ENCODE data around the gene CPVL. TPM values are rescaled to one million over a fixed set of nuclear protein-coding genes. Genes with fewer than 3 reads are reported as not detected.

CPVL gene
- total and polyA plus RNA-seq, 2 of the 8 experiments (the other 6 are each of a cell fraction or from before 2014, with no cell fraction given) = 40.0 to 55.0 TPM

- H2BK15ac ChIP-seq (ENCODE audit: low read length) = no peak overlapping the region
- H3K9me3 ChIP-seq (ENCODE audit: insufficient read depth in 2 of 2, low read depth in 1 of 2, low read length in 1 of 2) = no peaks in the 10 kb centered on the region
- H2BK12ac ChIP-seq (ENCODE audit: low read depth, low read length) = no peak overlapping the region
- no peaks in the 10 kb centered on the region for H3K27me3 ChIP-seq (replicated peaks in 1 of 4; ENCODE audit: control insufficient read depth in 3 of 4, extremely low read depth in 1 of 4, insufficient read depth in 3 of 4, low read length in 3 of 4)
- no peak overlapping the region for H2AK5ac ChIP-seq (ENCODE audit: low read depth, low read length)
- H3K79me1 ChIP-seq (ENCODE audit: low read depth, low read length) = no peaks in the 10 kb centered on the region
- H2AFZ ChIP-seq (ENCODE audit: low read length) = no peak overlapping the region
- FAIRE-seq (no peak), DNase-seq (ENCODE audit: low read depth in 1 of 2, low spot score in 2 of 2) (no peak)
- H3K23me2 ChIP-seq (ENCODE audit: low read depth, low read length) = no peaks in the 10 kb centered on the region
- H4K8ac ChIP-seq (ENCODE audit: extremely low read depth, insufficient read depth, low read length) = no peak overlapping the region
- no peaks in the 10 kb centered on the region; a peak in 1 of 7 replicates for H3K4me1 ChIP-seq (replicated peaks in 1 of 4; ENCODE audit: control insufficient read depth in 3 of 4, insufficient read depth in 4 of 4, low read length in 3 of 4)
- no peak overlapping the region for H2BK5ac ChIP-seq (ENCODE audit: low read depth, low read length)
- no peak overlapping the region for H3K18ac ChIP-seq (ENCODE audit: extremely low read depth, low read length)
- H3K27ac ChIP-seq (ENCODE audit: low read depth, low read length) = no peak overlapping the region
- H4K91ac ChIP-seq (replicated peaks; ENCODE audit: insufficient read length, low read length) = no peak overlapping the region
- POLR2A ChIA-PET (ENCODE audit: partially characterized antibody) = no interaction called here
- no peak overlapping the region for H3K56ac ChIP-seq (replicated peaks; ENCODE audit: insufficient read length, low read depth, low read length)
- no peak overlapping the region for H3K4ac ChIP-seq (replicated peaks; ENCODE audit: insufficient read length, low read depth, low read length)
- H4K5ac ChIP-seq (ENCODE audit: insufficient read length, low read depth, low read length) = no peak overlapping the region
- no peaks in the 10 kb centered on the region for H4K20me1 ChIP-seq (replicated peaks in 1 of 2; ENCODE audit: control insufficient read depth in 1 of 2, insufficient read depth in 2 of 2, low read length in 2 of 2)
- no peak overlapping the region for H2BK120ac ChIP-seq (replicated peaks; ENCODE audit: low read depth, low read length)
- CTCF ChIA-PET (ENCODE audit: partially characterized antibody) = interaction anchor here (1.1 to 1.4 kb wide), 5 partner anchors 11 to 91 kb away, joined by 3 to 6 read pairs (median 3); no protein-coding TSS in a partner anchor
- no peaks in the 10 kb centered on the region for H3K79me2 ChIP-seq (ENCODE audit: control insufficient read depth in 1 of 2, insufficient read depth in 2 of 2, low read length in 2 of 2)
- H3K4me2 ChIP-seq (ENCODE audit: insufficient read depth in 1 of 2, low read depth in 2 of 2, low read length in 2 of 2) = no peak overlapping the region
- H3K4me3 ChIP-seq (ENCODE audit: extremely low read depth in 1 of 4, insufficient read depth in 2 of 4, low read depth in 3 of 4, low read length in 4 of 4) = no peak overlapping the region
- H3K9ac ChIP-seq (replicated peaks in 1 of 4; ENCODE audit: extremely low read depth in 1 of 4, low read depth in 3 of 4, low read length in 3 of 4) = no peak overlapping the region
- WGBS, 2 experiments (ENCODE audit: extremely low coverage in 1 of 2, insufficient coverage in 1 of 2, insufficient read length in 1 of 2, insufficient replicate concordance in 2 of 2, low coverage in 1 of 2, low lambda C conversion rate in 2 of 2, missing lambda C conversion rate in 1 of 2) = 93% methylated on average over 1 of the region's 1 CpG; no CpG with 5 or more reads in 1 of the 2 experiments
- no peaks in the 10 kb centered on the region for H3K36me3 ChIP-seq (ENCODE audit: control insufficient read depth in 2 of 4, insufficient read depth in 4 of 4, low read length in 3 of 4)
- no peak overlapping the region for H3K14ac ChIP-seq (ENCODE audit: insufficient read length)
- no peak overlapping the region for H2BK20ac ChIP-seq (ENCODE audit: low read length)
- H3K23ac ChIP-seq (ENCODE audit: insufficient read length) = no peak overlapping the region
- TF ChIP-seq POU5F1 (IDR thresholded peaks at IDR 0.05; ENCODE audit: low read depth, low read length) (no peak), JUN (IDR thresholded peaks at IDR 0.05; ENCODE audit: low read depth, low read length) (no peak), EGR1 (IDR thresholded peaks at IDR 0.05; ENCODE audit: borderline replicate concordance, low read depth, low read length) (no peak), KDM4A (IDR thresholded peaks at IDR 0.05; ENCODE audit: low read depth, low read length, severe bottlenecking) (no peak), SP2 (IDR thresholded peaks at IDR 0.05; ENCODE audit: low read length) (no peak), NANOG (IDR thresholded peaks at IDR 0.05; ENCODE audit: insufficient read depth, low read depth, low read length, poor library complexity, severe bottlenecking) (no peak), CTBP2 (IDR thresholded peaks at IDR 0.05; ENCODE audit: borderline replicate concordance, insufficient read depth, insufficient read length, low read length) (no peak), CHD2 (IDR thresholded peaks at IDR 0.05; ENCODE audit: low read length) (no peak), FOSL1 (IDR thresholded peaks at IDR 0.05; ENCODE audit: insufficient read depth, low read depth, low read length) (no peak), ZNF274 (IDR thresholded peaks at IDR 0.05; ENCODE audit: borderline replicate concordance, extremely low read depth, low read length) (no peak), RFX5 (IDR thresholded peaks at IDR 0.05; ENCODE audit: borderline replicate concordance, low read depth, low read length) (no peak)
- TF ChIP-seq, protein P1, sequence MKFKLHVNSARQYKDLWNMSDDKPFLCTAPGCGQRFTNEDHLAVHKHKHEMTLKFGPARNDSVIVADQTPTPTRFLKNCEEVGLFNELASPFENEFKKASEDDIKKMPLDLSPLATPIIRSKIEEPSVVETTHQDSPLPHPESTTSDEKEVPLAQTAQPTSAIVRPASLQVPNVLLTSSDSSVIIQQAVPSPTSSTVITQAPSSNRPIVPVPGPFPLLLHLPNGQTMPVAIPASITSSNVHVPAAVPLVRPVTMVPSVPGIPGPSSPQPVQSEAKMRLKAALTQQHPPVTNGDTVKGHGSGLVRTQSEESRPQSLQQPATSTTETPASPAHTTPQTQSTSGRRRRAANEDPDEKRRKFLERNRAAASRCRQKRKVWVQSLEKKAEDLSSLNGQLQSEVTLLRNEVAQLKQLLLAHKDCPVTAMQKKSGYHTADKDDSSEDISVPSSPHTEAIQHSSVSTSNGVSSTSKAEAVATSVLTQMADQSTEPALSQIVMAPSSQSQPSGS (IDR thresholded peaks at IDR 0.05; ENCODE audit: low read length) = no peak
These were observed 133.1 kb downstream of the CPVL start for GRCh38 chr7:29013082-29013695.

Measured in H1 (cell line).